LoVo (cell line): ENCODE data around the gene WFDC9.
"Not testable (repeated sequence)": the region's sequence is repeated elsewhere in the genome, so short reads cannot be mapped to it uniquely, and the experiment has no call there.

Experiments
- DNase-seq: peaks from one replicate; pipeline ENCODE4 v3.0.0-alpha.2; 2016; ENCODE audit warnings: low spot score

Gene WFDC9

DNA sequence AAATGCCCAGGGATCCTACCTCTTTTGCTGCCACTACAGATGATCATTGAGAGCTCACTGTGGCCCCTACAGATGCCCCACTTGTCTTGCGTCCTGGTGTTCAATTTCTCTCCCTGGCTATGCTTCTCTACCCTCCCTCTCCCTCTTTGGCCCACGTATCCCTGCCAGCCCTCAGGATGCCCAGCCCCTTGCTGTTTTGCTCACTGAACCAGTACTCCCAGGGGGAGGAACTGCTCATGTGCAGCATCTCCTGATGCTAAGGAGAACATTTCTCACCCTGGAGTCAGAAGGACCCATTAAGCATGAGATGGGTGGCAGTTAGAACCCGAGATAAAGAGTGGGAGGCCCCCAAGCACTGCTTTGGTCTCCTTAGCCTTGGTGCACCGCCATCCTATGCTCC lies at the start of gene WFDC9:
Gene WFDC9 (minus strand): TSS at position 101 of the 400 bp plus-strand sequence. CDS start 21,103 bp downstream, outside the sequence.
- no peak for DNase-seq

DNA sequence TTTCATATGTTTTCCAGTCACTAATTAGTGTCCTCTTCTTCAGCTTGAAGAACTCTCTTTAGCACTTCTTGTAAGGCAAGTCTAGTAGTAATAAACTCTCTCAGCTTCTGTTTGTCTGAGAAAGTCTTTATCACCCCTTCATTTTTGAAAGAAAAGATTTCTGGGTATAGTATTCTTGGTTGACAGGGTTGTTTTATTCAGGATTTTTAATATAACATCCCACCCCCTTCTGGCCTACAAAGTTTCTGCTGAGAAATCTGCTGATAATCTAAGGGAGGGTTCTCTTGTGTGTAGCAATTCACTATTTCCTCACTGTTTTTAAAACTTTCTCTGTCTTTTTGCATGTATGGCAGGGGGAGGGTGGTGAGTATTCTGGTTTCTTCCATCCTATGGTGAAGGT lies 48.6 kb upstream of the WFDC9 start:
- no peak for DNase-seq

DNA sequence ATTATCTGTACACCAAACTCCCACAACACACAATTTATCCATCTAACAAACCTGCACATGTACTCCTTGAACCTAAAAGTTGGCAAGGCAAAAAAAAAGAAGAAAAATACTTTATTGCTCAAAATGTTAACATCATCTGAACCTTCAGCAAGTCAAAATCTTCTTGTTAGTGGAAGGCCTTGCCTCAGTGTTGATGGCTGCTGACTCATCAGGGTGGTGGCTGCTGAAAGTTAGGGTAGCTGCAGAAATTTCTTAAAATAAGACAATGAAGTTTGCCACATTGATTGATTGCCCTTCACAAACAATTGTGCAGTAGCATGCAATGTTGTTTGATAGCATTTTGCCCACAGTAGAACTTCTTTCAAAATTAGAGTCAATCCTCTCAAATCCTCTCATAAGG lies 41.7 kb upstream of the WFDC9 start:
- no peak for DNase-seq

DNA sequence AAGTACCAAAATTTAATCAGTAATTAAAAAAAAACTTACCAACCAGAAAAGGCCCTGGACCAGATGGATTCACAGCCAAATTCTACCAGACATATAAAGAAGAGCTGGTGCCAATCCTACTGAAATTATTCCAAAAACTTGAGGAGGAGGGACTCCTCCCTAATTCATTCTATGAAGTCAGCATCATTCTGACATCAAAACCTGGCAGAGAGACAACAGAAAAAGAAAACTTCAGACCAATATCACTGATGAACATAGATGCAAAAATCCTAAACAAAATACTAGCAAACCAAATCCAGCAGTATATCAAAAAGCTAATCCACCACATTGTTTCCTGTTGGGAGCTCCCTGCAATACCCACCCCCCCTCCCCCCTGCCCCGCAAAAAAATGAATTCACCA lies 39.1 kb upstream of the WFDC9 start, which contains the start of gene WFDC11:
Gene WFDC11 (minus strand): TSS at position 101 of the 400 bp plus-strand sequence. CDS start 19,639 bp downstream, outside the sequence.
- no peak for DNase-seq

DNA sequence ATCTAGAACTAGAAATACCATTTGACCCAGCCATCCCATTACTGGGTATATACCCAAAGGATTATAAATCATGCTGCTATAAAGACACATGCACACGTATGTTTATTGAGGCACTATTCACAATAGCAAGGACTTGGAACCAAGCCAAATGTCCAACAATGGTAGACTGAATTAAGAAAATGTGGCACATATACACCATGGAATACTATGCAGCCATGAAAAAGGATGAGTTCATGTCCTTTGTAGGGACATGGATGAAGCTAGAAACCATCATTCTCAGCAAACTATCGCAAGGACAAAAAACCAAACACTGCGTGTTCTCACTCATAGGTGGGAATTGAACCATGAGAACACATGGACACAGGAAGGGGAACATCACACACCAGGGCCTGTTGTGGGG lies 26.0 kb upstream of the WFDC9 start:
- DNase-seq, result not testable (repeated sequence)

DNA sequence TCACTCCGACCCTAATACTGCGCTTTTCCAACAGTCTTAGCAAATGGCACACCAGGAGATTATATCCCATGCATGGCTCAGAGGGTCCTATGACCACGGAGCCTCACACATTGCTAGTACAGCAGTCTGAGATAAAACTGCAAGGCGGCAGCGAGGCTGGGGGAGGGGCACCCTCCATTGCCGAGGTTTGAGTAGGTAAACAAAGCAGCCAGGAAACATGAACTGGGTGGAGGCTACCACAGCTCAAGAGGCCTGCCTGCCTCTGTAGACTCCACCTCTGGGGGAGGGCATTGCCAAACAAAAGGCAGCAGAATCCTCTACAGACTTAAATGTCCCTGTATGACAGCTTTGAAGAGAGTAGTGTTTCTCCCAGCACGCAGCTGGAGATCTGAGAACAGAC lies 20.6 kb upstream of the WFDC9 start:
- DNase-seq, result not testable (repeated sequence)

DNA sequence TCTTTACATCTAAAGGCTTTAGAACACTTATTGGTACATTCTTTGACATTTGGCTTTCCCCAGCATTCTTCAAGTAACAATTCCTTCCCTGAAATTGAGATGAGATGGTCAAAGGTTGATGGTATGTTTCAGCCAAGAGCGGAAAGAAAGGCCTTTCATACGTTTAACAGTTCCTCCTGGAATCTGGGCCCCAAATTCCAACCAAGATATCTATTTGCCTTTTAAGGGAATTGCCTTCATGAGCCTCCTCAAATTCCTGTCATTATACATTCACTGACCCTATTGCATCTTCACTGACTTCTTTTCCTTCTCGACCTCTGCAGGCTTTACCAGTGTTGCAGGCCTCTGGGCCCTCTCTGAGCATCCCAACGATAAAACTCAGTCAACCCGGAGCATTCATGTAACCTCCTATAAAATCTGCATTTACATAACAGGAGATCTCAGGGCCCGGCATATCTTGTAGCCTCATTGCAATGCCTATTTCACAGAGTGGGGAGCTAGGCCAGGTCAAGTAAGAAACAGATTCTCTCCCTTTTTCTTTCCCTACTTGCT lies 18.3 kb upstream of the WFDC9 start:
- no peak for DNase-seq

DNA sequence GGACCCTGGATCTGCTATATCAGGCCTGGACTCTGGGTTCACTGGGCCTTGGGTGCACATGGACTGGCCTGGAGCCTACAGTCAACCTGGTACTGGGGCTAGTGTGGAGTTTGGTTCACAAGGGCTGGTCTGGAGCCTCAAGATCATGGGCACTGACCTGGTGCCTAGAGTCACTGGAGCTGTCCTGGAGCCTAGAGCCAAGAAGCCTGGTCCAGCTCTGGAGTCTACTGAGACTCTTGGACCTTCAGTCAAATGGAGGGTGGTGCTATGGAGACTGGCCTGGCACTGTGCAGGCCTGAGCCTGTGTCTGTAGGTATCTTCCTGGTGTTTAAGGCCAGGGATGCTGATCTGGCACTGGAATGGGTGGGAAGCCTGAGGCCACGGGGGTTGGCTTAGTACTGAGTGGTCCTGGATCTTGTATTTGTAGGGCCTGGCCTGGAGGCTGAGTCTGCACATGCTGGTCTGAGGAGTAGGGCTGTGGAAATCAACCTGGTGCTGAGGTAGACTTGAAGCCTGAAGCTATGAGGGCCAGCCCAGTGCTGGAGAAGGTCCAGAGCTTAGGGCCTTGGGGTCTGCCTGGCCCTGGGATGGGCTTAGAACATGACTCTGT lies 16.5 kb upstream of the WFDC9 start:
- no peak for DNase-seq

DNA sequence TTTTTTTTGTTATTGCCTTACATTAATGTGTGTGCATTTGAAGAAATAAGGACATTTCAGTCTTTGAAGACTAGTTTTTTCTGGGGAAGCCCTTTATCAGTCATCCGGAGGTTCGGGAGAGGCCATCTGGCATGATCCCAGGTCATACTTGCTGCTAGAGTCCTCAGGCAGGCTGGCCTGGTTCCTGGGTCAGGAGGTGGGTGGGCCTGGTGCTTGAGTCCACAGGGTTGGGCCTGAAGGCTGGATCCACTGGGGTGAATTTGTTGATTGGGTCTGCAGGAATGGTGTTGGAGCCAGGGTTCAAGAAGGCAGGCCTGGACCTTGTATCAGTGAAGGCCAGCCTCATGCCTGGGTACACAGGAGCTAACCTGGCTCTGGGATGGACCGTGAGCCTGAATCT lies 15.8 kb upstream of the WFDC9 start:
- no peak for DNase-seq

DNA sequence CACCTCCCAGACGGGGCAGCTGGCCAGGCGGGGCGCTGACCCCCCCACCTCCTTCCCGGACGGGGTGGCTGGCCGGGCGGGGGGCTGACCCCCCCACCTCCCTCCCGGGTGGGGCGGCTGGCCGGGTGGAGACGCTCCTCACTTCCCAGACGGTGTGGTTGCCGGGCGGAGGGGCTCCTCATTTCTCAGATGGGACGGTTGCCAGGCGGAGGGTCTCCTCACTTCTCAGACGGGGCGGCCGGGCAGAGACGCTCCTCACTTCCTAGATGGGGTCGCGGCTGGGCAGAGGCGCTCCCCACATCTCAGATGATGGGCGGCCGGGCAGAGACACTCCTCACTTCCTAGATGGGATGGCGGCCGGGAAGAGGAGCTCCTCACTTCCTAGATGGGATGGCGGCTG lies 14.8 kb upstream of the WFDC9 start:
- not testable (repeated sequence) for DNase-seq

DNA sequence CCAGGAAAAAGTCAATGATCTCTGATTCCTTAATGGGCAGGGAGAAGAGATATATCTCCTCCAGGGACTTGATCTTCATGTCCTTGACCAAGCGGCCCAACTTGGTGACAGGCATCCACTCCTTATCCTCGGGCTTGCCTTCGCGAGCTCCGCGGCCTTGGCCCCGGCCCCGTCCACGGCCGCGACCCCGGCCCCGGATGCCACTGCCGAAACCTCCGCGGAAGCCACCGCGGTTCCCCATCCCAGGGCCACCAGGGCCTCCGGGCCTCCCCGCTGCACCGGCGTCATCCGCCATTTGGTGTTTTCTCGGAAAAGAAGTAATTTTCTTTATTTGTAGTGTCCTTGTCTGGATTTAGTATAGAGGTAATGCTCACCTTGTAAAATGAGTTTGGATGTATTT lies 10.0 kb upstream of the WFDC9 start:
- not testable (repeated sequence) for DNase-seq

DNA sequence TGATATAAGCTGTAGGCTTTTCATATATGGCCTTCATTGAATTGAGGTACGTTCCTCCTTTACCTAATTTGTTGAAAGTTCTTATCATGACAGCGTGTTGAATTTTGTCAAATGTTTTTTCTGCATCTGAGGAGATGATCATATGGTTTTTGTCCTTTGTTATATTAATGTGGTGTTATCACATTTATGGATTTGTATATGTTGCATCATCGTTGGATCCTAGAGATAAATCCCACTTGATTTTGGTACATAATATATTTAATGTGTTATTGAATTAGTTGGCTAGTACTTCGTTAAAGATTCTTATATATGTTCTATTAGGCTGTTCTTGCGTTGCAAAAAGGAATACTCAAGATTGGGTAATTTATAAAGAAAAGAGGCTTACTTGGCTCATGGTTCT lies 8.6 kb upstream of the WFDC9 start:
- DNase-seq, result no peak

DNA sequence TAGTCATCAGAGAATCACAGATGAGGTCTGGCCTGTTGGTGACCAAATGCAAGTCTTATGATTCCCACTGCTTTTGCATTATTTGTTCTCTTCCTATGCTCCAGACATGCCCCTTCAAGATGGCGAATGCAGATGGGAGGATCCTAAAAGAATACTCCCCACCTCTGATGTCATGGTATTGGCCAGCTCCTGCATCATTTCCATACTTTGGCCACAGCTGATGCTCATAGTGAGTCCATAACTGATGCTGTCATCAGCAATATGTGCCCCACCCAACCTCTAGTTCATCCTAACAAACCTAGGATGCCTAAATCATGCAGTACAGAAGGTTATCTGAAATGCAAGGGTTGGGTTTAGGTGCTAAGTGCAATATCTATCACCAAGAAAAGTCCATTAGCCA lies 5.4 kb upstream of the WFDC9 start:
- DNase-seq, result no peak

DNA sequence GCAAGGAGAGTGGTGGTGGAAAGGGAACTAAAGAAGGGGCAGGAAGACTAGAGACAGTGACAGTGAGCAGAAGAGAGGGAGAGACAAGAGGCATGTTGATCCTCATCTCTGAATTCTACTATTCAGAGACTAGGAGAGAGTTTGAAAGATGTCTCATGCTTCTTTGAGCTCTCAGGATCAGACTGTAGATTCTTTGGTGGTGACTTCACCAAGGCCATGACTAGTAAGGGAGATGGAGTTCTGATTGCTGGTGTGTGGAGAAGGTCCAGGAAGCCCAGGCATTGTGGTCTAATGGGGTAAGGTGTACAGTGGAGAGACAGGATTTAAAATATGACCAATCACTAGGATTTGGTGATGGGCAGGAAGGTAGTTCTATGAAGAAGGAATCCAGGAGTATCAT lies 713 bp downstream of the WFDC9 start:
- DNase-seq, result no peak

DNA sequence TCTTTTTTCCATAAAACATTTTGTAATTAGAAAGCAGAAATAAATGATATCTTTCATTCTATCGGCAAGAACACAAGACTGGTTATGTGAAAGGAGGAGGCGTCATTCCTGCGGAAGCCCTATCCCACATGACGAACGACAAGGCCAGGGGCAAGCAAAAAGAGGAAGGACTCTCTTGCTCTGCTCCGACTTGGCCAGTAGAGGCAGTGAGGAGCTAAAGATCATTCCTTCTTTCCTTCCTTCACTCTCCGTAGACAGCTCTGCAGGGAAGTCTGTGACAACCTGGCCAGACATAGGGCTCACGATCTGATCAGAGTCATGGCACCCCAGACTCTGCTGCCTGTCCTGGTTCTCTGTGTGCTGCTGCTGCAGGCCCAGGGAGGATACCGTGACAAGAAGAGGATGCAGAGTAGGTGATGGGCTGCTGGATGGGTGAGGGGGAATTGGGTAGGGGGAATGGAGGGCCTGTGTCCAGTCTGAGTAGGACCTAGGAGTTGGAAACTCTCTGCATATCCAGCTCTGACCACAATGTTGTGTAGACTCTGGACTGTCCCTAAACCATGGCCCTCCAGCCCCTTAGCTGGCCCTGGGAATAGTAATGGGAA lies 1.5 kb downstream of the WFDC9 start, which contains the start of gene WFDC10A:
Gene WFDC10A (plus strand): TSS at position 244 of the 605 bp plus-strand sequence. CDS start 75 bp downstream, at position 319.
- DNase-seq, result peak; percentile 54

DNA sequence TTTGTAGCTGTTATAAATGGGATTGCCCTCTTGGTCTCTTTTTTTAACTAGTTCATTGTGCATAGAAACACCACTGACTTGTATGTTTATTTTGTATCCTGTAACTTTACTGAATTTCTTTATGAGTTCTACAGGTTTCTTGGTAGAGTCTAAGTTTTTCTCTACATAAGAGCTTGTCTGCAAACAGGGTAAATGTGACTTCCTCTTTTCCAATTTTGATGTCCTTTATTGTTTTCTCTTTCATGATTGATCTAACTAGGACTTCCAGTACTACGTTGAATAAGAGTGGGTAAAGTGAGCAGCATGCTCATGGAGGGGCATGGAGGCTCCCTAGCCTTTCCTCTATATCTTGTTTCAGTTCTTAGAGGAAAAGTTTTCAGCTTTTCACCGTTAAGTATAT lies 4.5 kb downstream of the WFDC9 start:
- DNase-seq, result no peak

DNA sequence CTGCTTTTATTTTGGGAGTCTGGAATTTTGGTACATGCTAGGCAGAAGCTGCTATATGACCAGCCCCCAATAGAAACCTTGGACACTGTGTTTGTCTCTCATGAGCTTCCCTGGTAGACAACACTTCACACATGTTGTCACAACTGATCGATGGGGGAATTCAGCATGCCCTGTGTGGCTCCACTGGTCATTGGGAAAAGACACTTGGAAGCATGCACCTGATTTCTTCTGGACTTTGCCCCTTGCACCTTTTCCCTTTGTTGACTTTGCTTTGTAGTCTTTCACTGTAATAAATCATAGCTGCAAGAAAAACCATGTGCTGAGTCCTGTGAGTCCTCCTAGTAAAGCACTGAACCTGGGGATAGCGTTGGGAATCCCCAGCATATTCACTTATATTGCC lies 9.5 kb downstream of the WFDC9 start:
- peak; percentile 15 for DNase-seq

DNA sequence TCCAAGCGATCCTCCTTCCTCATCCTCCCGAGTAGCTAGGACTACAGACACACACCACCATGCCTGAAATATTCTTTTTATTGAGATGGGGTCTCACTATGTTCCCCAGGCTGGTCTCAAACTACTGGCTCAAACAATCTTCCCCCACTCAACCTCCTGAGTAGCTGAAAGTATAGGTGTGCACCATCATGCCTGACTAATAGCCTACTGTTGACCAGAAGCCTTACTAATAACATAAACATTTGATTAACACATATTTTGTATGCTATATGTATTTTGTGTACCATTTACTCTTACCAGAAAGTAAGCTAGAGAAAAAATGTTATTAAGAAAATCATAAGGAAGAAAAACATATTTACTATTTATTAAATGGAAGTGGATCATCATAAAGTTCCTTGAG lies 13.5 kb downstream of the WFDC9 start:
- DNase-seq, result no peak

DNA sequence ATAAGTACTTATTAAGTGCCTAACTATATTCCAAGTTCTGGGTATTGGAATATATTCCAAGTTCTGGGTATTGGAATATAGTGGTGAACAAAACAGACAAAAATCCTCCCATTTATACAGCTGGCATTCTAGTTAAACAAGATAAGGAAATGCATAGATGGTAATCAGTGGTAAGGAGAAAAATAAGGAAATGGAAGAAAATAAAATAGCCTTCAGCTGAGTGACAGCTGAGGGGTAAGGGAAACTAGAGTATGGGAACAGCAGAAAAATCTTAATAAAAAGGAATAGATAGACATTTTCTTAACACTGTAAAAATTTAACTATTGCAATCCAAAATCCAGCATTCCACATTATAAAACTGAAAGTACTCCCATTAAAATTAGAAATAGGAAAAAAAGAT lies 18.8 kb downstream of the WFDC9 start:
- DNase-seq, result no peak

DNA sequence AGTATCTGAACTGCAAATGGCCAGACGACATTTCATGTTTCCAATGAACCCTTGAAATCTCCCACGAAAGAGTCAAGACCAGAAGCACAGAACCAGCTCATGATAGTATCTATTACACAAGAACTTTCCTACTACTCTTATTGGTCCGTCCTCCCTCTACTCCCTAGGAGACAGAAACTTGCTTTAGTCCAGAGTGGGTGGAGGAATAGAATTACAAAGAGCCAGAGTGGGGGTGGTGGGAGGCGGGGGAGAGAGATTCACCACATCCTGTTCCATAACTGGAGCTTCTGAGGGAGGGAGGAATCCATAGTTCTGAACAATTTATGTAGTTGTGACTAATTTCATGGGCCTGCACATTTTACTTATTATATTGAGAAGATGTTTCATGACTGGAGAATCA lies 20.0 kb downstream of the WFDC9 start:
- DNase-seq, result no peak

DNA sequence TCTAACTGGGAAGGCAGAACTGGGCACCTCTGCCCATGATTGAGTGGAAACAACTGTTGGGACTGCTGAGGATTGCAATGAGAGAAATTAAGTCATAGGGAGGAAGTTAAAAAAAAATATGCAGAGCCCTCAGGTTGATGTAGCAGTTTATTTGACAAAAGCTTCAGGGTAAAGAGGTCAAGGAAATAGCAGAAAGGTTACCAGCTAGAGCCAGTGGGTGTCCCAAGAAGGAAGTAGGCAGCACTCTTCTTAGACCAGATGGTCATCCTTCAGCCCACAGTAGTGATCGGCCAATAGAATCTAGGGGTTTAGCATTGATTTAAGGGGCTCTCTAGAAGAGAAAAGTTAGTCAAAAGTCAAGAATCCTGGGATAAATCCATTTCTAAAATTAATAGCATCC lies 23.3 kb downstream of the WFDC9 start:
- DNase-seq, result no peak

DNA sequence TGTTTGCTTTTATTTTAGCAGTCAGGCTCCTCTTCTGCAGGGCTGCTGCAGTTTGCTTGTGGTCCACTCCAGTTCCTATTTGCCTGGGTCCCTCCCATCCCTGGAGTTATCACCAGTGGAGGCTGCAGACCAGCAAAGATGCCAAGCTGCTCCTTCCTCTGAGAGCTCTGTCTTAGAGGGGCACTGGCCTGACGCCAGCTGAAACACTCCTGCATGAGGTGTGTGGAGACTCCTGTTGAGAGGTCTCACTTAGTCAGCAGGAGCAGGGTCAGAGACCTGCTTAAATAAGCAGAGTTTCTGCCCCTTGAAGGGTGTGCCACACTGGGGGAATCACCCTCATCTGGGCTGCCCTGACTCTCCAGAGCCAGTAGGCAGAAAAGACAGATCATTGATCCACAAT lies 35.8 kb downstream of the WFDC9 start:
- DNase-seq, result no peak

DNA sequence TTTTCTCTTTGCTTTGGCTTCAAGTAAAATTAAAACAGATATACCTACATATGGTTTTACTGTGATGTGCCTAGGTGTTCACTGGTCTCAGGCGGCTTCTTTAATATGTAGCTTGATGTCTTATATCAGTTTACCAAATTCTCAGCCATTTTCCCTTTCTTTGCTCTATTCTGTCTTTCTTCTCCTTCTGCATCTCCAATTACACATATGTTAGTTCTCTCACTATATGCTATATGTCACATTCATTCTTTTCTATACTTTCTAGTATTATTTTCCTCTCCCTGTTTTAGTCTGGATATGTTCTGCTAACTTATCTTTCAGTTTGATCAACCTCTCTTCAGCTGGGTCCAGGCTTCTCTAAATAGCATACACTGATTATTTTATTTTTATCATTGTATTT lies 37.6 kb downstream of the WFDC9 start:
- no peak for DNase-seq
